ENCODE measurements around the gene HYAL1.

Gene HYAL1

GRCh38 chr3:50260027-50260941 is 43.1 kb downstream of the HYAL1 start:
- DNase-seq (ENCODE audit: low read depth, low spot score), result peak; percentile 65

GRCh38 chr3:50259432-50260026 is 43.8 kb downstream of the HYAL1 start:
- no peak for DNase-seq (ENCODE audit: low read depth, low spot score)

- DNase-seq (ENCODE audit: low read depth, low spot score), result no peak
Observed at GRCh38 chr3:50258979-50259378, 44.4 kb downstream of the HYAL1 start.

DNA sequence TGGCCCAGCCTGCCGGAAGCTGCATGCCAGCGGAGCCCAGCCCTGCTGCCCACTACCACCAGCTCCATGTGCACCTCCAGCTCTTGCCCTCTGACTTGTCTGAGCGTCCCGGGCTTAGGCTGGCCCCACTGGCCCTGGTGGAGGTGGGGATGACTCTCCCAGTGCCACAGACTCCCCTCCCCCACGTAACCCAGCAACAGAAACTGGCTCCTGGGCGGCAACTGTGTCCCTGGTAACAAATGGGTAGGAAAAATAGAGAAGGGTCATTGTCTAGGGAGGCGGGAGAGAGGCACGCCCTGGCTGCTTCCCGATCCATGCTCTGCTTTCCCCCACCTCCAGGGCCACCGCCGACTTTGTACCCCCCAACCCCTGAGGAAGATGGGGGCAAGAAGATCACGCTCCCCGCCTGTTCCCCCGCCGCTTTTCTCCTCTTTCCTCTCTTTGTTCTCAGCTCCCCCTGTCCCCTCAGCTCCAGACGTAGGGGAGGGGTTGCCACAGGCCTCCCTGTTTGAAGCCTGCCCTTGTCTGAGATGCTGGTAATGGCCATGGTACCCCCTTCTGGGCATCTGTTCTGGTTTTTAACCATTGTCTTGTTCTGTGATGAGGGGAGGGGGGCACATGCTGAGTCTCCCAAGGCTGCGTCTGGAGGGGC is 45.2 kb downstream of the HYAL1 start:
- DNase-seq (ENCODE audit: low read depth, low spot score), result no peak

DNA sequence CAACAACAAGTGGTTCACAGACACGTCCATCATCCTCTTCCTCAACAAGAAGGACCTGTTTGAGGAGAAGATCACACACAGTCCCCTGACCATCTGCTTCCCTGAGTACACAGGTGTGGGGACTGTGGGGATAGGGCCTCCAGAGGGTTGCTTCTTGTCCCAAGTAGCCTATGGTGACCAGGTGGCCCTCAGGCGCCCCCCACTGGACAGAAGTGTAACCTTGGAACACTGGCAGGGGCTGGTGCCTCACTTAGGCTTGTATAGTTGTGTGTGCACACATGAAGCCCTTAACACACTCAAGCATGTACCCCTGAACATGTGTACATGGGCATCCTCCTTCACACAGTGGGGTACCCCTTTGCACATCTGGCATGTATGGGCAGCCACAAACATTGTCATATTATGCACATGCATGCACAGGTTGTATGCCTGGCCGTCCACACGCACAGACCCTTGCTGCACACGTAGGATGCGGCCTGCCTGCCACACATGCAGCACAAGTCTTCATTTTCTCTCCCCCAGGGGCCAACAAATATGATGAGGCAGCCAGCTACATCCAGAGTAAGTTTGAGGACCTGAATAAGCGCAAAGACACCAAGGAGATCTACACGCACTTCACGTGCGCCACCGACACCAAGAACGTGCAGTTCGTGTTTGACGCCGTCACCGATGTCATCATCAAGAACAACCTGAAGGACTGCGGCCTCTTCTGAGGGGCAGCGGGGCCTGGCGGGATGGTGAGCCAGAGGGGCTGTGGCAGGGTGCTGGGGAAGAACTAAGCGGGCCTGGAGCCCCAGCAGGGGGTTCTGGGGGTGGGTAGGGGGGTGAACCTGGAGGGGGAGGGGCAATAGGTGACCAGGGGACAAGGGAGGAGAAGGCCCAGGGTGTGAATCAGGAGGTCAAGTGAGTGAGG is 46.1 kb downstream of the HYAL1 start:
- no peak for DNase-seq (ENCODE audit: low read depth, low spot score)

DNA sequence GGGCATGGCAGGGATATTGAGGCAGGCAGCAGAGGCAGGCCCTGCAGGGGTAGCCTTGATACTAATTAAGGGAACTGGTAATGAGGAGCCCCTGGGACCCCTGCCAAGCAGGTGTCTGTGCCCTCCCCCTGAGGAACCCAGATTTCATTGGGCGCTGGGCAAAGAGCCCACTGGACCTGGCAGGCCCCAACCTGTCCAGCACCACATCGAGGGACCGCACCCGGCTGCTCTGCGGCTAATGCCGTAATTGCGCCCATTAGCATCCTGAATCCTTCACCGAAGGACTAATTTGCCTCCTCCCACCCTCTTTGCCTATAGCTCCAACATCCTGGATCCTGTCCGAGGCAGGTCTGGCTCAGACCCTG is 48.1 kb downstream of the HYAL1 start:
- no peak for DNase-seq (ENCODE audit: low read depth, low spot score)

DNA sequence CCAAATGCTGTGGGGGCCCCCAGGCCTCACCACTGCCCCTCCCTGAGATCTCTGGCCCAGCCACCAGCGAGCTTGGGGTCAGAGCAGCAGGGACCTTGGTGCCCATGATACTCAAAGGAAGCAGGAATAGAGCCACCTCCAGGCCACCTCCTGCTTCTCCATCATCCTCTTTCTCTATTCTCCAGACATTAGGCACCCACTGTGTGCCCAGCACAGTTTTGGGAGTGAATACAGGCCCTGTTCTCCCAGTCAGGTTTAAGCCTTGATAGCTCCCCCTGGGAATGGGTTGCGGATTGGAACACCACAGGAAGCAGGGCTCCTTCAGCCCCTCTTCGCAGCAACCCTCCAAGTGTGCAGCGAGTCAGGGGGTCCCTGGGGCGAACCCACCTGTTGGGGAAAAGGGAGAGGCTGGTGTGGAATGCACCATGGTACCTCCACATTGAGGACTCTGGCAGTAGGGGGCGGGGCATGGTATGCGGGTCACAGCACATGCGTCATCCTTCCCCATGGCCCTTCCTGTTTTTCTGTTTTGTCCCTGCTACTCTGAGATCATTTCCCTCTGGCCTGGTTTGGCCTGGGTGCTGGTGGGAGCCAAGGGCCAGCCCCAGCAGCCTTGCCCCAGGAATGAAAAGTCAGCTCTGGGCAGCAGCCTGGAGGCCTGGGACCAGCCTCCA is 48.7 kb downstream of the HYAL1 start:
- DNase-seq (ENCODE audit: low read depth, low spot score), result no peak

GRCh38 chr3:50251220-50251619 is 52.2 kb downstream of the HYAL1 start:
- no peak for DNase-seq (ENCODE audit: low read depth, low spot score)

DNA sequence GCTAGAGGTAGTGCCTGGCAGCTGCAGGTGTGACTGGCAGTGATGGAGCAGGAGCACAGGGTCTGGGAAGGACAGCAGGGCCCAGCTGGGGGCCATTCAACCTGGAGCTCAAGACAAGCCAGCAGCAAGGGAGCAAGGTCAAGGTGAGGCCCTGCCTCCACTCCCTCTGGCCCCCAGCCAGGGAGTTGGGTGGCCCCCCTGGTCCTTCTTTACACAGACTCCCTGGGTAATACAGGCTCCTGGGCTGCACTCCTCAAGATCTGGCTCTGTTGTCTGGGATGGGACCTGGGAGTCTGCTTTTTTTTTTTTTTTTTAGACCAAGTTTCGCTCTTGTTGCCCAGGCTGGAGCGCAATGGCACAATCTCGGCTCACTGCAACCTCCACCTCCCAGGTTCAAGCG is 52.9 kb downstream of the HYAL1 start:
- DNase-seq (ENCODE audit: low read depth, low spot score), result no peak
